ENCODE data around the gene OPRL1.
A peak's percentile ranks its signal among the peaks of the same experiment; 100 is the strongest.

Gene OPRL1

GRCh38 chr20:64056889-64057627, 22.8 kb upstream of the OPRL1 start:
- DNase-seq, result no peak

- DNase-seq, result peak; percentile 81
These were observed 22.0 kb upstream of the OPRL1 start for GRCh38 chr20:64057628-64058498.

GRCh38 chr20:64058536-64058935, 21.3 kb upstream of the OPRL1 start:
- DNase-seq, result no peak

GRCh38 chr20:64062276-64062595, 17.6 kb upstream of the OPRL1 start:
- DNase-seq, result no peak

GRCh38 chr20:64062596-64063388, 17.1 kb upstream of the OPRL1 start, which contains the start of gene TCEA2:
TCEA2 (plus strand) TSS chr20:64063198; CDS start chr20:64063313, 115 bp downstream.
- DNase-seq, result peak; percentile 97

GRCh38 chr20:64063389-64064144, 16.3 kb upstream of the OPRL1 start:
- DNase-seq, result no peak

GRCh38 chr20:64064145-64064698, 15.7 kb upstream of the OPRL1 start:
- no peak for DNase-seq

GRCh38 chr20:64065062-64065973, 14.6 kb upstream of the OPRL1 start:
- DNase-seq, result no peak

GRCh38 chr20:64065974-64066343, 13.9 kb upstream of the OPRL1 start:
- DNase-seq, result no peak

GRCh38 chr20:64067005-64067632, 12.8 kb upstream of the OPRL1 start:
- no peak for DNase-seq

- no peak for DNase-seq
These were observed 12.1 kb upstream of the OPRL1 start for GRCh38 chr20:64067733-64068307.

- DNase-seq, result no peak
These were observed 11.3 kb upstream of the OPRL1 start for GRCh38 chr20:64068386-64069208.

- no peak for DNase-seq
These were observed 10.7 kb upstream of the OPRL1 start for GRCh38 chr20:64069209-64069613.

- DNase-seq, result no peak
These were observed 10.2 kb upstream of the OPRL1 start for GRCh38 chr20:64069614-64070243.

GRCh38 chr20:64070244-64070993, 9.5 kb upstream of the OPRL1 start:
- no peak for DNase-seq

- no peak for DNase-seq
These were observed 8.2 kb upstream of the OPRL1 start for GRCh38 chr20:64071341-64072332.

Data from right forelimb (tissue), 1 donor.